Mucosa of rectum (tissue), 2 donors: ENCODE data around the gene ATG101.

Experiments used
- H3K27ac ChIP-seq, 2 donors: one replicate each; pipeline ENCODE4 v1.7.0; 2013; ENCODE audit warnings: inconsistent platforms in 2 of 2, low read depth in 2 of 2, low read length in 2 of 2
- H3K27me3 ChIP-seq, 2 donors: one replicate each; pipeline ENCODE4 v1.7.0; 2013; ENCODE audit warnings: low read length in 2 of 2; ENCODE audit not compliant: control insufficient read depth in 2 of 2, insufficient read depth in 2 of 2
- H3K36me3 ChIP-seq, 2 donors: one replicate each; pipeline ENCODE4 v1.7.0; 2013; ENCODE audit warnings: low read length in 2 of 2; ENCODE audit not compliant: control insufficient read depth in 2 of 2, insufficient read depth in 2 of 2
- H3K4me1 ChIP-seq, 2 donors: one replicate each; pipeline ENCODE4 v1.7.0; 2013; ENCODE audit warnings: low read length in 2 of 2, mild to moderate bottlenecking in 1 of 2; ENCODE audit not compliant: control insufficient read depth in 2 of 2, insufficient read depth in 2 of 2
- H3K4me3 ChIP-seq, 2 donors: one replicate each; pipeline ENCODE4 v1.7.0; 2013; ENCODE audit warnings: low read length in 2 of 2
- H3K9ac ChIP-seq, 2 donors: one replicate each; pipeline ENCODE4 v1.7.0; 2013; ENCODE audit warnings: low read length in 2 of 2, low read depth in 1 of 2, mild to moderate bottlenecking in 1 of 2
- H3K9me3 ChIP-seq, 2 donors: one replicate each; pipeline ENCODE4 v1.7.0; 2013; ENCODE audit warnings: low read length in 2 of 2; ENCODE audit not compliant: control insufficient read depth in 2 of 2
- donor health status: healthy.
- donor health status: Normal muscosa, but diverticular disease.

ATG101 gene

GRCh38 chr12:52052468-52053186 lies 17.2 kb upstream of the ATG101 start:
- Histone ChIP-seq H3K27ac (peak overlapping the region; percentile 93 to 96), H3K4me3 (peak overlapping the region; percentile 66 to 88), H3K4me1 (peaks cover 26 to 32% of the 10 kb centered on the region in 2 donors), H3K9ac (peak overlapping the region; percentile 93 to 97), H3K9me3 (no peaks in the 10 kb centered on the region), H3K36me3 (peaks cover 9 to 18% of the 10 kb centered on the region in 2 donors), H3K27me3 (no peaks in the 10 kb centered on the region)

GRCh38 chr12:52053536-52054209 lies 16.1 kb upstream of the ATG101 start:
- H3K9me3 ChIP-seq, result no peaks in the 10 kb centered on the region
- H3K9ac ChIP-seq, result peak overlapping the region; percentile 47 to 97
- H3K27me3 ChIP-seq, result no peaks in the 10 kb centered on the region
- peaks cover 13 to 18% of the 10 kb centered on the region in 2 donors for H3K36me3 ChIP-seq
- H3K4me1 ChIP-seq, result peaks cover 26 to 32% of the 10 kb centered on the region in 2 donors
- peak overlapping the region in 1 of 2 donors; percentile 88 for H3K4me3 ChIP-seq
- H3K27ac ChIP-seq, result peak overlapping the region; percentile 4 to 96

DNA sequence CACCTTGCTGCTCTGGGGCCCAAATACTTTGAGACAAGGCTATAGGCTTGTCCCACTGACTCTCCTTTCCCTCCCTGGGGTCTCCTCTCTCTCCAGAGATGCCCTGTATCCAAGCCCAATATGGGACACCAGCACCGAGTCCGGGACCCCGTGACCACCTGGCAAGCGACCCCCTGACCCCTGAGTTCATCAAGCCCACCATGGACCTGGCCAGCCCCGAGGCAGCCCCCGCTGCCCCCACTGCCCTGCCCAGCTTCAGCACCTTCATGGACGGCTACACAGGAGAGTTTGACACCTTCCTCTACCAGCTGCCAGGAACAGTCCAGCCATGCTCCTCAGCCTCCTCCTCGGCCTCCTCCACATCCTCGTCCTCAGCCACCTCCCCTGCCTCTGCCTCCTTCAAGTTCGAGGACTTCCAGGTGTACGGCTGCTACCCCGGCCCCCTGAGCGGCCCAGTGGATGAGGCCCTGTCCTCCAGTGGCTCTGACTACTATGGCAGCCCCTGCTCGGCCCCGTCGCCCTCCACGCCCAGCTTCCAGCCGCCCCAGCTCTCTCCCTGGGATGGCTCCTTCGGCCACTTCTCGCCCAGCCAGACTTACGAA lies 15.4 kb upstream of the ATG101 start:
- Histone ChIP-seq H3K4me3 (no peak overlapping the region), H3K36me3 (peaks cover 15 to 18% of the 10 kb centered on the region in 2 donors), H3K27me3 (no peaks in the 10 kb centered on the region), H3K9ac (no peak overlapping the region), H3K27ac (peak overlapping the region in 1 of 2 donors; percentile 4), H3K4me1 (peaks cover 26 to 32% of the 10 kb centered on the region in 2 donors), H3K9me3 (no peaks in the 10 kb centered on the region)

DNA sequence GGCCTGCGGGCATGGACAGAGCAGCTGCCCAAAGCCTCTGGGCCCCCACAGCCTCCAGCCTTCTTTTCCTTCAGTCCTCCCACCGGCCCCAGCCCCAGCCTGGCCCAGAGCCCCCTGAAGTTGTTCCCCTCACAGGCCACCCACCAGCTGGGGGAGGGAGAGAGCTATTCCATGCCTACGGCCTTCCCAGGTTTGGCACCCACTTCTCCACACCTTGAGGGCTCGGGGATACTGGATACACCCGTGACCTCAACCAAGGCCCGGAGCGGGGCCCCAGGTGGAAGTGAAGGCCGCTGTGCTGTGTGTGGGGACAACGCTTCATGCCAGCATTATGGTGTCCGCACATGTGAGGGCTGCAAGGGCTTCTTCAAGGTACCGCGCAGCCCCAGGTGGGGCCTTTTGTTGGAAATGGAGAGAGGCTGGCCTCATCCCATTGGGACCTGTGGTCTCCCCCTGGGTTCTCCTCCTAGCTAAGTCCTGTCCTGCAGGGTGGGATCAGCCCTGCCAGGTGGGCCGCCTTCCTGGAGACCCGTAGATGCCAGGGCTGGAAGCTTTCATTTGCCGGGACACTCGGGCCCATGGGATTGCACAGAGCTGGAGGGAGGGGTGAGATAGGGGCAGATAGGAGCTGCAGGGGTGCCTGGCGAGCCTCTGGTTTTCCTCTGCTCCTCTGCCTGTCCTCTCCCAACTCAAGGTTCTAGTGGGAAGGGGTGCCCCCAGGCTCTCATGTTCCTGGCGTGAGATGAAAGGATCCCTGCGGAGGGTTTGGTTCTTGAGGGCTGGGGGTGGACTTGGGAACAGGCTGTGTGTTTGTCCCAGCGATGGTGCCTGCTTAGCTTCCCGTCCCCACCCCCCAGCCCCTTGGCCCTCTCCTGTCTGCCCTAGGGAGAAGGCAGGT lies 14.7 kb upstream of the ATG101 start:
- Histone ChIP-seq H3K4me3 (no peak overlapping the region), H3K36me3 (peaks cover 15 to 18% of the 10 kb centered on the region in 2 donors), H3K27me3 (no peaks in the 10 kb centered on the region), H3K9me3 (no peaks in the 10 kb centered on the region), H3K4me1 (peaks cover 22 to 26% of the 10 kb centered on the region in 2 donors), H3K27ac (no peak overlapping the region), H3K9ac (no peak overlapping the region)

- peaks cover 15 to 18% of the 10 kb centered on the region in 2 donors for H3K36me3 ChIP-seq
- no peak overlapping the region for H3K9ac ChIP-seq
- no peaks in the 10 kb centered on the region for H3K27me3 ChIP-seq
- no peaks in the 10 kb centered on the region for H3K9me3 ChIP-seq
- H3K27ac ChIP-seq, result no peak overlapping the region
- H3K4me3 ChIP-seq, result no peak overlapping the region
- H3K4me1 ChIP-seq, result peaks cover 16 to 20% of the 10 kb centered on the region in 2 donors
Observed at GRCh38 chr12:52055731-52056711, 13.8 kb upstream of the ATG101 start.

- Histone ChIP-seq H3K4me3 (no peak overlapping the region), H3K9me3 (no peaks in the 10 kb centered on the region), H3K27ac (no peak overlapping the region), H3K4me1 (peaks cover 15% of the 10 kb centered on the region in 2 donors), H3K27me3 (no peaks in the 10 kb centered on the region), H3K9ac (no peak overlapping the region), H3K36me3 (peaks cover 15 to 18% of the 10 kb centered on the region in 2 donors)
Observed at GRCh38 chr12:52056801-52057637, 12.8 kb upstream of the ATG101 start.

GRCh38 chr12:52057638-52058576 lies 11.9 kb upstream of the ATG101 start:
- H3K27ac ChIP-seq, result no peak overlapping the region
- no peak overlapping the region for H3K4me3 ChIP-seq
- peaks cover 7 to 11% of the 10 kb centered on the region in 2 donors for H3K4me1 ChIP-seq
- H3K9ac ChIP-seq, result no peak overlapping the region
- H3K27me3 ChIP-seq, result no peaks in the 10 kb centered on the region
- H3K36me3 ChIP-seq, result peaks cover 15 to 18% of the 10 kb centered on the region in 2 donors
- H3K9me3 ChIP-seq, result no peaks in the 10 kb centered on the region
